CD14-positive monocyte (primary cell): Measurements from ENCODE around the gene XPO4. TPM values are rescaled to one million over a fixed set of nuclear protein-coding genes. Genes with fewer than 3 reads are reported as not detected.

Experiments used
- DNase-seq, 3 donors: peaks; one replicate each; pipeline ENCODE4 v3.0.0-alpha.2; 2011 to 2022
- H2AFZ ChIP-seq: 2 replicates; pipeline ENCODE4 v1.6.0; 2012; ENCODE audit warnings: mild to moderate bottlenecking, low read depth, low read length, inconsistent platforms; ENCODE audit not compliant: insufficient read depth, poor library complexity, severe bottlenecking
- H3K27ac ChIP-seq, 2 donors: 1 replicate in 1 of 2; 2 replicates in 1 of 2; pipeline ENCODE4 v1.5.1; 2012 to 2013; ENCODE audit warnings: low read length in 2 of 2, control low read depth in 1 of 2, inconsistent platforms in 1 of 2, low read depth in 1 of 2, mild to moderate bottlenecking in 1 of 2
- H3K27me3 ChIP-seq, 2 donors: one replicate each; pipeline versions ENCODE4 v1.6.0 to v1.6.1; 2011 to 2013; ENCODE audit warnings: low read length in 2 of 2; ENCODE audit not compliant: control insufficient read depth in 2 of 2, insufficient read depth in 2 of 2
- H3K36me3 ChIP-seq, 2 donors: replicated peaks in 1 of 2; 1 replicate in 1 of 2; 2 replicates in 1 of 2; pipeline versions ENCODE4 v1.5.1 to v1.6.1; 2012 to 2013; ENCODE audit warnings: low read length in 2 of 2, control low read depth in 1 of 2, inconsistent platforms in 1 of 2, mild to moderate bottlenecking in 1 of 2; ENCODE audit not compliant: insufficient read depth in 2 of 2, control insufficient read depth in 1 of 2
- H3K4me1 ChIP-seq, 2 donors: 1 replicate in 1 of 2; 2 replicates in 1 of 2; pipeline versions ENCODE4 v1.5.1 to v1.6.1; 2012 to 2013; ENCODE audit warnings: low read length in 2 of 2, control low read depth in 1 of 2, inconsistent platforms in 1 of 2, mild to moderate bottlenecking in 1 of 2, moderate library complexity in 1 of 2; ENCODE audit not compliant: insufficient read depth in 2 of 2, control insufficient read depth in 1 of 2
- H3K4me2 ChIP-seq: replicated peaks from 2 replicates; pipeline ENCODE3; 2012; ENCODE audit warnings: low read length, moderate library complexity, mild to moderate bottlenecking; ENCODE audit not compliant: poor library complexity, severe bottlenecking; ENCODE audit errors: extremely low read depth
- H3K4me3 ChIP-seq, 3 experiments: fragments of 200-600 bp in 1 of 3; sonication (generic) in 1 of 3; replicated peaks in 1 of 3; 1 replicate in 2 of 3; 2 replicates in 1 of 3; pipeline ENCODE4 v1.5.1; 2011 to 2013; ENCODE audit warnings: low read length in 3 of 3, mild to moderate bottlenecking in 3 of 3, control low read depth in 2 of 3, low read depth in 2 of 3, inconsistent platforms in 1 of 3, moderate library complexity in 1 of 3
- H3K79me2 ChIP-seq: 2 replicates; pipeline ENCODE4 v1.6.0; 2012; ENCODE audit warnings: mild to moderate bottlenecking, control low read depth, inconsistent platforms, low read length, moderate library complexity; ENCODE audit not compliant: insufficient read depth
- H3K9ac ChIP-seq: 2 replicates; pipeline ENCODE4 v1.6.0; 2017; ENCODE audit warnings: low read length, mild to moderate bottlenecking; ENCODE audit not compliant: insufficient read depth, poor library complexity, severe bottlenecking
- H3K9me3 ChIP-seq, 2 donors: replicated peaks in 1 of 2; 1 replicate in 1 of 2; 2 replicates in 1 of 2; pipeline versions ENCODE4 v1.5.1 to v1.6.1; 2012 to 2013; ENCODE audit warnings: low read length in 2 of 2, control low read depth in 1 of 2; ENCODE audit not compliant: control insufficient read depth in 1 of 2, insufficient read depth in 1 of 2
- H4K20me1 ChIP-seq: 2 replicates; pipeline ENCODE4 v1.6.0; 2012; ENCODE audit warnings: mild to moderate bottlenecking, low read length, control low read depth, moderate library complexity; ENCODE audit not compliant: insufficient read depth
- H3K27ac Mint-ChIP-seq, 7 donors: one replicate each; pipeline ENCODE4 v1.8.0; 2020; ENCODE audit warnings: mild to moderate bottlenecking in 7 of 7, mixed read lengths in 7 of 7, moderate library complexity in 6 of 7, inconsistent platforms in 2 of 7
- H3K27me3 Mint-ChIP-seq, 3 donors: one replicate each; pipeline ENCODE4 v1.8.0; 2021 to 2022; ENCODE audit warnings: low read depth in 3 of 3, mild to moderate bottlenecking in 3 of 3, mixed read lengths in 3 of 3, moderate library complexity in 3 of 3, inconsistent platforms in 1 of 3
- H3K36me3 Mint-ChIP-seq, 2 donors: one replicate each; pipeline ENCODE4 v1.8.0; 2020; ENCODE audit warnings: mixed read lengths in 2 of 2, inconsistent platforms in 1 of 2, mild to moderate bottlenecking in 1 of 2
- H3K4me1 Mint-ChIP-seq: one replicate; pipeline ENCODE4 v1.8.0; 2020; ENCODE audit warnings: mild to moderate bottlenecking, mixed read lengths
- H3K4me3 Mint-ChIP-seq, 2 donors: one replicate each; pipeline ENCODE4 v1.8.0; 2020; ENCODE audit warnings: mild to moderate bottlenecking in 2 of 2, mixed read lengths in 2 of 2, moderate library complexity in 1 of 2
- H3K9me3 Mint-ChIP-seq, 7 donors: one replicate each; pipeline ENCODE4 v1.8.0; 2020 to 2022; ENCODE audit warnings: mixed read lengths in 7 of 7, mild to moderate bottlenecking in 6 of 7, moderate library complexity in 6 of 7, inconsistent platforms in 2 of 7
- CTCF ChIP-seq: fragments of 200-600 bp; IDR thresholded peaks from one replicate; pipeline ENCODE4 v1.8.0; 2022; ENCODE audit warnings: antibody characterized with exemption, mild to moderate bottlenecking
- WGBS: methylation state at CpG from one replicate; pipeline ENCODE4 v1.1.5; 2013; ENCODE audit warnings: missing lambda C conversion rate; ENCODE audit not compliant: insufficient coverage; 5-methylcytosine and 5-hydroxymethylcytosine counted together
- intact Hi-C, 2 donors: fragments of 100-400 bp; cut with micrococcal nuclease; formaldehyde crosslinking; loops; one replicate each; pipeline versions ENCODE4 v1.15.0 to v1.15.1; 2023
- polyA plus RNA-seq, 3 donors: library from polyadenylated mRNA; depleted of rRNA in 1 of 3; unstranded in 2 of 3; stranded (reverse) in 1 of 3; fragments of 300-500 nt in 2 of 3; fragments of >200 nt in 1 of 3; fragmentation: Illumina TruSeq in 2 of 3; gene quantifications; 1 replicate in 2 of 3; 2 replicates in 1 of 3; pipeline ENCODE4 v1.2.3, GENCODE V29; 2012 to 2021

Gene XPO4
- polyA plus RNA-seq, 3 donors, result 2.9 to 4.4 (median 4.0) TPM

GRCh38 chr13:20833900-20834679, 68.5 kb downstream of the XPO4 start:
- 100% methylated on average over 2 of the region's 7 CpGs for WGBS
- Mint-ChIP-seq H3K36me3 (peaks cover 37 to 50% of the 10 kb centered on the region in 2 donors), H3K4me1 (no peaks in the 10 kb centered on the region)

GRCh38 chr13:20832861-20833260, 69.7 kb downstream of the XPO4 start:
- no peak for TF ChIP-seq CTCF
- Mint-ChIP-seq H3K27ac (no peak overlapping the region), H3K9me3 (no peaks in the 10 kb centered on the region), H3K4me3 (no peak overlapping the region), H3K36me3 (peaks cover 31 to 38% of the 10 kb centered on the region in 2 donors), H3K4me1 (peaks cover 6% of the 10 kb centered on the region), H3K27me3 (no peaks in the 10 kb centered on the region)
- no peak for DNase-seq
- H3K4me1 ChIP-seq, result no peaks in the 10 kb centered on the region
- no peaks in the 10 kb centered on the region for H3K9me3 ChIP-seq
- H3K4me2 ChIP-seq, result no peak overlapping the region
- H3K4me3 ChIP-seq, result no peak overlapping the region
- H4K20me1 ChIP-seq, result no peaks in the 10 kb centered on the region
- no peak overlapping the region for H2AFZ ChIP-seq
- peaks cover 22 to 26% of the 10 kb centered on the region in 2 donors for H3K36me3 ChIP-seq
- intact Hi-C loops, result no loop called here
- WGBS, result no CpG with 5 or more reads among the region's 3 CpGs
- no peak overlapping the region for H3K27ac ChIP-seq
- no peak overlapping the region for H3K9ac ChIP-seq
- H3K27me3 ChIP-seq, result no peaks in the 10 kb centered on the region
- no peaks in the 10 kb centered on the region for H3K79me2 ChIP-seq

More at GRCh38 chr13:20833900-20834679, 68.5 kb downstream of the XPO4 start:
- Histone ChIP-seq H3K4me1 (no peaks in the 10 kb centered on the region), H3K4me2 (no peak overlapping the region), H2AFZ (no peak overlapping the region), H3K79me2 (no peaks in the 10 kb centered on the region), H3K9ac (no peak overlapping the region), H3K4me3 (no peak overlapping the region), H4K20me1 (no peaks in the 10 kb centered on the region), H3K9me3 (no peaks in the 10 kb centered on the region), H3K27ac (no peak overlapping the region), H3K36me3 (peaks cover 30 to 36% of the 10 kb centered on the region in 2 donors), H3K27me3 (no peaks in the 10 kb centered on the region)
- intact Hi-C loops, result no loop called here
- no peaks in the 10 kb centered on the region for H3K27me3 Mint-ChIP-seq
- H3K27ac Mint-ChIP-seq, result peak overlapping the region in 2 of 7 donors; percentile 28 to 30
- no peaks in the 10 kb centered on the region for H3K9me3 Mint-ChIP-seq
- no peak overlapping the region for H3K4me3 Mint-ChIP-seq
- DNase-seq, result no peak
- no peak for TF ChIP-seq CTCF
